Neutrophil (primary cell): ENCODE data around the gene SETD1A.
A peak's percentile ranks its signal among the peaks of the same experiment; 100 is the strongest.

Source experiments
- H3K27ac ChIP-seq: fragments of 200-600 bp; sonication (generic); 2 replicates; pipeline ENCODE4 v1.5.1; 2016; ENCODE audit warnings: mild to moderate bottlenecking, moderate library complexity
- H3K27me3 ChIP-seq: fragments of 200-600 bp; sonication (generic); 2 replicates; pipeline ENCODE4 v1.6.0; 2016; ENCODE audit warnings: mild to moderate bottlenecking
- H3K36me3 ChIP-seq: fragments of 200-600 bp; sonication (generic); 2 replicates; pipeline ENCODE4 v1.5.1; 2017
- H3K4me1 ChIP-seq, 2 experiments: fragments of 200-600 bp in 1 of 2; sonication (generic) in 1 of 2; 1 replicate in 1 of 2; 2 replicates in 1 of 2; pipeline versions ENCODE4 v1.5.1 to v1.6.1; 2013 to 2016; ENCODE audit warnings: low read depth in 1 of 2, low read length in 1 of 2, mild to moderate bottlenecking in 1 of 2, moderate library complexity in 1 of 2; ENCODE audit not compliant: control insufficient read depth in 1 of 2, insufficient read depth in 1 of 2
- H3K4me3 ChIP-seq, 2 experiments: fragments of 200-600 bp in 1 of 2; sonication (generic) in 1 of 2; 1 replicate in 1 of 2; 2 replicates in 1 of 2; pipeline ENCODE4 v1.5.1; 2013 to 2016; ENCODE audit warnings: low read depth in 1 of 2, low read length in 1 of 2, mild to moderate bottlenecking in 1 of 2, moderate library complexity in 1 of 2
- H3K9me3 ChIP-seq: fragments of 200-600 bp; sonication (generic); 2 replicates; pipeline ENCODE4 v1.5.1; 2016
- TF ChIP-seq, protein P1 (sequence below): fragments of 200-600 bp; sonication (generic); IDR thresholded peaks from 2 replicates; pipeline ENCODE4 v1.5.1; 2016; ENCODE audit warnings: antibody characterized with exemption

The SETD1A gene

DNA sequence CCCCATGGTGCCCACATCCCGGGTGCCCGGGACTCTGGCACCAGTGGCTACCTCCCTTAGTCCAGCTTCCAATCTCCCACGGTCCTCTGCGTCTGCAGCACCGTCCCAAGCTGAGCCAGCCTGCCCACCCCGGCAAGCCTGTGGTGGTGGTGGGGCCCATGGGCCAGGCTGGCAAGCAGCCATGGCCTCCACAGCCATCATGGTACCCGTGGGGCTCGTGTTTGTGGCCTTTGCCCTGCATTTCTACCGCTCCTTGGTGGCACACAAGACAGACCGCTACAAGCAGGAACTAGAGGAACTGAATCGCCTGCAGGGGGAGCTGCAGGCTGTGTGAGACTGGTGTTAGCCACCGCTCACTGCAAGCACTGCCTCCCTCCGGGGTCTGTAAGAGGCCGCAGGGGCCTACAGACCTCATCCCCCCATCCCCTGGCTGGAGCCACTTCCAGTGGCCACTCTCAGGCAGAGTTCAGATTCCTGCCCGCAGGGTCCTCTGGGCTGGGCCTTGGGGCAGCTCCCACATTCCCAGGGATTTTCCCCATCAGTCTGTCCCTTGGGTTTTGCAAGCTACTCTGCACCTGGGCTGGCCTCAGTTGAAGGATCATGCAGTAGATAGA, 3.9 kb upstream of the SETD1A start:
- TF ChIP-seq, protein P1, sequence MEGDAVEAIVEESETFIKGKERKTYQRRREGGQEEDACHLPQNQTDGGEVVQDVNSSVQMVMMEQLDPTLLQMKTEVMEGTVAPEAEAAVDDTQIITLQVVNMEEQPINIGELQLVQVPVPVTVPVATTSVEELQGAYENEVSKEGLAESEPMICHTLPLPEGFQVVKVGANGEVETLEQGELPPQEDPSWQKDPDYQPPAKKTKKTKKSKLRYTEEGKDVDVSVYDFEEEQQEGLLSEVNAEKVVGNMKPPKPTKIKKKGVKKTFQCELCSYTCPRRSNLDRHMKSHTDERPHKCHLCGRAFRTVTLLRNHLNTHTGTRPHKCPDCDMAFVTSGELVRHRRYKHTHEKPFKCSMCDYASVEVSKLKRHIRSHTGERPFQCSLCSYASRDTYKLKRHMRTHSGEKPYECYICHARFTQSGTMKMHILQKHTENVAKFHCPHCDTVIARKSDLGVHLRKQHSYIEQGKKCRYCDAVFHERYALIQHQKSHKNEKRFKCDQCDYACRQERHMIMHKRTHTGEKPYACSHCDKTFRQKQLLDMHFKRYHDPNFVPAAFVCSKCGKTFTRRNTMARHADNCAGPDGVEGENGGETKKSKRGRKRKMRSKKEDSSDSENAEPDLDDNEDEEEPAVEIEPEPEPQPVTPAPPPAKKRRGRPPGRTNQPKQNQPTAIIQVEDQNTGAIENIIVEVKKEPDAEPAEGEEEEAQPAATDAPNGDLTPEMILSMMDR, result peak; percentile 45
- Histone ChIP-seq H3K4me1 (peaks cover 33 to 41% of the 10 kb centered on the region in 2 experiments), H3K36me3 (peaks cover 22% of the 10 kb centered on the region), H3K4me3 (no peak overlapping the region), H3K9me3 (no peaks in the 10 kb centered on the region), H3K27me3 (no peaks in the 10 kb centered on the region), H3K27ac (peak overlapping the region; percentile 50)

DNA sequence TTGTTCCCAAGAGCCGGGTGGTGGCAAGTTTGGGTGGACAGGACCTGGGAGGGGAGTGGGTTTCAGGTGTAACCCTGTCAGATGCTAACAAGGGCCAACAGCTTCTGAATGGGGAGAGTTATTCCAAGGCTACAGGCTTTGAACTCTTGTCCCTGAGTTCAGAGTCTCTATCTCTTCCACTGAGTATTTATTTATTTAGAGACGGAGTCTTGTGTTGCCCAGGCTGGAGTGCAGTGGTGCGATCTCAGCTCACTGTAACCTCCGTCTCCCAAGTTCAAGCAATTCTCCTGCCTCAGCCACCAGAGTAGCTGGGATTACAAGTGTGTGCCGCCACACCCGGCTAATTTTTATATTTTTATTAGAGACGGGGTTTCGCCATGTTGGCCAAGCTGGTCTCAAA, 2.6 kb upstream of the SETD1A start:
- peak overlapping the region; percentile 50 for H3K27ac ChIP-seq
- no peaks in the 10 kb centered on the region for H3K27me3 ChIP-seq

DNA sequence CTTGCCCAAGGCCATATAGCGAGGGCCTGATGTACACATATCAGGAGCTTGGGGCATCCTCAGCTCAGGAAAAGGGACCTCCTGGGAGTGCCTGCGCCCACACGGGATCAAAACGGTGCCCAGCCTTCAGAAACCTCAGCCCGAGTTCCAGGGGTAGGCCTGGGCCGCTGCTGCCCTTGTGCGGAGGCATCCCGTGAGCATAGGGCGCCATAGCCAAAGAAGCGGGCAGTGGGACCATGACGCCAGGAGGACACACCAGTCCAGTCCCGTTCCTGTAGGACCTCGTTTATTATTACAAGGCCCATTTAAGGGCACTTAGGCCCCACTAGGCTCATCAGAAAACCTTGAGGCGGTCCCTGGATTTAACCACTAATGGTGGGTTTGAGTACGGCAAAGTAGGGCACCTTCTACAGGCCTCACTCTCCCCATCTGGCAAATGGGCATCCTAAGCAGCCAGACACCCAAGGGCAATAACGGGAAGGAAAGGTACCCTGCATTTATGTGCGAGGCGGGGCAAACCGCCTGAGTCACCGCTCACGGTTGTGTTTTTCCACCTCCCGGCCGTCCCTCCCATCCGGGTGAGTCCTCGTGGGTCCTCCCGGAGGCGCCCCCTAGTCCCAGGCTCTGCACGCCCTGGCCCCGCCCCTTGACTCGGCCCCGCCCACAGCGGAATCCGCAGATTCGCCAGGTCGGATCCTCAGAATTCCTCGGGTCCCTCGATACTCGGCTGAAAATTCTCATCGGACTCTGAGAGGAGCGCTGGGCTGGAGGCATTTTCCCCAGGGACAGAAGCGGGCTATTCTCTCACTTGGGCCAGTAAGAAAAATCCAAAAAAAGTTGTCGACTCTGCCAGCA, 726 bp upstream of the SETD1A start:
- no peaks in the 10 kb centered on the region for H3K27me3 ChIP-seq
- peak overlapping the region; percentile 98 for H3K27ac ChIP-seq
- TF ChIP-seq, protein P1, result no peak
- peaks cover 32% of the 10 kb centered on the region for H3K36me3 ChIP-seq
- H3K4me1 ChIP-seq, result peaks cover 16 to 17% of the 10 kb centered on the region in 2 experiments
- no peaks in the 10 kb centered on the region for H3K9me3 ChIP-seq
- H3K4me3 ChIP-seq, result peak overlapping the region; percentile 80 to 89

More for the DNA sequence above, 2.6 kb upstream of the SETD1A start:
- TF ChIP-seq, protein P1, result no peak
- peaks cover 32 to 36% of the 10 kb centered on the region in 2 experiments for H3K4me1 ChIP-seq
- H3K4me3 ChIP-seq, result no peak overlapping the region
- peaks cover 22% of the 10 kb centered on the region for H3K36me3 ChIP-seq
- no peaks in the 10 kb centered on the region for H3K9me3 ChIP-seq

DNA sequence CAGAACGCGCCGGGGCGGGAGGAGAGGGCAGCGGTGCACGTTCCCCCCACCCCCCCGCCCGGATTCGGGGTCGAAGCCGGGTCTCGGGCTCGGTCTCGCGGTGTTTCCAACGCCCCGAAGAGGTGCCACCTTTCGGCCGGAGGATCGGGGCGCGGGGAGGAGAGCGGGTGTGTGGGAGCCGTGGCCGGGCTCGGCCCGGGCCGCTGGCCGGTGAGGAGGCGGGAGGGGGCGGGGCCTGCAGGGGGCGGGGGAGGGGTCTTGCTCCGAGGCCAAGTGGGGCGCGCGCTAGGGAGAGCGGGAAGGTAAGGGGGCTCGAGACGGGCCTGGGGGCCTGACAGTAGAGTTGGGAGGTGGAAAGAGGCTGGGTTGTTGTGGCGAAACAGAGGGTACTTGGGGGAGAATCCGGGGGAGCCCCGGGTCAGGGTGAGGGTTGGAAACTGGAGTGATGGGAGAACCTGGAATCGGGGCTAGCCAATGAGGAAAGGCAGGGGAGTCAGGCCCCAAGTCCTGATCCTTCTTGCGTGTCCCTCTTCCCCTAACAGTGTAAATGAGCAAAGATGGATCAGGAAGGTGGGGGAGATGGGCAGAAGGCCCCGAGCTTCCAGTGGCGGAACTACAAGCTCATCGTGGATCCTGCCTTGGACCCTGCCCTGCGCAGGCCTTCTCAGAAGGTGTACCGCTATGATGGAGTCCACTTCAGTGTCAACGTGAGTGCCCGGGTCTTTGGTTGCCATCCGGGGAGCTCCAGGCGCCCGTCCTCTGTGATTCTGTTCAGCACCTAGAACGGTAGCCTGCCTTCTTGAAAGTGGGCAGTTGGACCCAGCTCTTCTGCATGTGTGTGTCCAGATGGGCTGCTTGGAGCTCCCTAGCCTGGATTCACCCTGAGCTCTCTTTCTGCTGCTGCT, 873 bp downstream of the SETD1A start:
- peak overlapping the region; percentile 98 for H3K27ac ChIP-seq
- peak overlapping the region; percentile 80 to 89 for H3K4me3 ChIP-seq
- peaks cover 16 to 17% of the 10 kb centered on the region in 2 experiments for H3K4me1 ChIP-seq
- H3K27me3 ChIP-seq, result no peaks in the 10 kb centered on the region
- H3K9me3 ChIP-seq, result no peaks in the 10 kb centered on the region
- TF ChIP-seq, protein P1, result no peak
- peaks cover 29% of the 10 kb centered on the region for H3K36me3 ChIP-seq

DNA sequence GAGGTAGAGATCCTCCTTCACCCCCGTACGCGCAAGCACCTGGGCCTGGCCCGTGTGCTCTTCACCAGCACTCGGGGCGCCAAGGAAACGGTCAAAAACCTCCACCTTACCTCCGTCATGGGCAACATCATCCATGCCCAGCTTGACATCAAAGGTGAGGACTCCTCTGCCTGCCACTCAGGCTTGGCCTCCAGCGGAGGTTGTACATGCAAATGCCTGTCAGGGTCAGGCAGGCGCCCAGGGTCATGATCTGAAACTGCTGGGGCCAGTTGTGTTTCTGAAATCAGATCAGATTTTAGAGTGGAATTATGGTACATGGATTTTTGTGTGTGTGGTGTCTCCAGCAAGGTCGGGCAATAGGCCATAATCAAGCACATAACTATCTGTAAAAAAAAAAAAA, 3.8 kb downstream of the SETD1A start:
- TF ChIP-seq, protein P1, result no peak
- peaks cover 11 to 16% of the 10 kb centered on the region in 2 experiments for H3K4me1 ChIP-seq
- H3K9me3 ChIP-seq, result no peaks in the 10 kb centered on the region
- H3K36me3 ChIP-seq, result peaks cover 41% of the 10 kb centered on the region
- H3K4me3 ChIP-seq, result no peak overlapping the region
- H3K27ac ChIP-seq, result no peak overlapping the region
- no peaks in the 10 kb centered on the region for H3K27me3 ChIP-seq
